GM12878 (cell line): ENCODE measurements around the gene NNMT. TPM values are rescaled to one million over a fixed set of nuclear protein-coding genes. Genes with fewer than 3 reads are reported as not detected.

Experiments used
- ATAC-seq: fragments of 200-7000 bp; cut with Tn5 transposase; 3 replicates; pipeline ENCODE4 v1.9.1; 2020; ENCODE audit warnings: mild to moderate bottlenecking, moderate library complexity
- BruUV-seq: library from RNA; stranded (reverse); fragments of 400-500 nt; replicated peaks from 2 replicates; lab custom pipeline; 2021; lab: Mats Ljungman, UMichigan
- CTCF ChIA-PET: fragments of 300-600 bp; sonication (Branson Sonifier 250); formaldehyde crosslinking; extraction: SDS; loops from one replicate; lab custom pipeline; 2021; ENCODE audit warnings: inconsistent platforms; lab: Yijun Ruan, JAX
- POLR2A ChIA-PET: fragments of 350-600 bp; formaldehyde crosslinking; extraction: SDS; loops from one replicate; lab custom pipeline; 2021; ENCODE audit warnings: inconsistent platforms; lab: Charles Lee
- RAD21 ChIA-PET: fragments of 300-600 bp; sonication (Branson Sonifier 250); formaldehyde crosslinking; loops from one replicate; lab custom pipeline; 2023; ENCODE audit warnings: antibody characterized with exemption; ENCODE audit not compliant: unreplicated experiment; lab: Charles Lee
- SMC1A ChIA-PET: fragments of 300-600 bp; sonication (Branson Sonifier 250); formaldehyde crosslinking; loops from one replicate; lab custom pipeline; 2023; ENCODE audit not compliant: unreplicated experiment, uncharacterized antibody; lab: Charles Lee
- DNase-seq: peaks from one replicate; pipeline ENCODE4 v3.0.0-alpha.2; 2011; ENCODE audit warnings: low read depth, low spot score
- FAIRE-seq: peaks from 3 replicates; lab custom pipeline; 2011; peaks lifted over from hg19 to GRCh38; lab: Jason Lieb, UNC
- H2AFZ ChIP-seq: 2 replicates; pipeline ENCODE4 v1.6.0; 2011; ENCODE audit warnings: low read depth, low read length, control low read depth; ENCODE audit not compliant: control insufficient read depth
- H3K27ac ChIP-seq: 2 replicates; pipeline ENCODE4 v1.5.1; 2011; ENCODE audit warnings: control low read depth; ENCODE audit not compliant: control insufficient read depth, insufficient read depth
- H3K27me3 ChIP-seq, 2 experiments: replicated peaks in 1 of 2; 2 replicates each; pipeline versions ENCODE4 v1.6.0 to v1.6.1; 2011; ENCODE audit warnings: low read length in 1 of 2; ENCODE audit not compliant: control insufficient read depth in 2 of 2, insufficient read depth in 2 of 2
- H3K36me3 ChIP-seq, 2 experiments: 2 replicates each; pipeline ENCODE4 v1.5.1; 2011; ENCODE audit warnings: low read length in 1 of 2; ENCODE audit not compliant: control insufficient read depth in 2 of 2, insufficient read depth in 2 of 2
- H3K4me1 ChIP-seq: 2 replicates; pipeline ENCODE4 v1.6.1; 2011; ENCODE audit warnings: mild to moderate bottlenecking, low read length, moderate library complexity, mixed read lengths; ENCODE audit not compliant: control insufficient read depth, insufficient read depth
- H3K4me2 ChIP-seq: 2 replicates; pipeline ENCODE4 v1.6.0; 2011; ENCODE audit warnings: control low read depth; ENCODE audit not compliant: control insufficient read depth, insufficient read depth
- H3K4me3 ChIP-seq: fragments of 200-600 bp; sonication (generic); 2 replicates; pipeline ENCODE4 v1.5.1; 2016
- H3K79me2 ChIP-seq: 2 replicates; pipeline ENCODE4 v1.6.0; 2011; ENCODE audit warnings: low read length; ENCODE audit not compliant: control insufficient read depth, insufficient read depth
- H3K9ac ChIP-seq: 2 replicates; pipeline ENCODE4 v1.8.0; 2011; ENCODE audit warnings: low read length, control low read depth, mixed read lengths; ENCODE audit not compliant: control insufficient read depth, insufficient read depth
- H3K9me3 ChIP-seq: replicated peaks from 3 replicates; pipeline ENCODE4 v1.5.1; 2011; ENCODE audit warnings: mild to moderate bottlenecking, low read length; ENCODE audit not compliant: control insufficient read depth, insufficient read depth
- H4K20me1 ChIP-seq: 2 replicates; pipeline ENCODE4 v1.6.0; 2011; ENCODE audit not compliant: control insufficient read depth, insufficient read depth
- BRCA1 ChIP-seq: IDR thresholded peaks from 2 replicates; pipeline ENCODE4 v1.6.1; 2011; ENCODE audit warnings: low read depth, low read length, improper control_type of control experiment
- CREB1 ChIP-seq: IDR thresholded peaks from 2 replicates; pipeline ENCODE4 v1.6.1; 2012; ENCODE audit warnings: low read depth, mild to moderate bottlenecking, inconsistent platforms
- E4F1 ChIP-seq: fragments of 450-650 bp; IDR thresholded peaks from 2 replicates; pipeline ENCODE4 v1.6.1; 2018; ENCODE audit warnings: borderline replicate concordance, mild to moderate bottlenecking; ENCODE audit not compliant: partially characterized antibody
- EZH2 ChIP-seq: IDR thresholded peaks from 2 replicates; pipeline ENCODE4 v1.6.1; 2012; ENCODE audit warnings: low read depth, mild to moderate bottlenecking, control low read depth, inconsistent platforms, low read length, borderline replicate concordance; ENCODE audit not compliant: control insufficient read depth
- HDAC6 ChIP-seq: fragments of 200-600 bp; sonication (generic); IDR thresholded peaks from one replicate; pipeline ENCODE4 v1.8.0; 2017; ENCODE audit warnings: antibody characterized with exemption; ENCODE audit not compliant: unreplicated experiment
- IRF3 ChIP-seq: fragments of 450-650 bp; IDR thresholded peaks from 2 replicates; pipeline ENCODE4 v1.6.1; 2014; ENCODE audit warnings: mild to moderate bottlenecking
- IRF4 ChIP-seq: IDR thresholded peaks from 2 replicates; pipeline ENCODE4 v1.6.1; 2011; ENCODE audit warnings: low read depth, low read length
- PAX5 ChIP-seq: IDR thresholded peaks from 2 replicates; pipeline ENCODE4 v1.6.1; 2011; ENCODE audit warnings: low read depth, low read length, borderline replicate concordance
- RB1 ChIP-seq: fragments of 450-650 bp; formaldehyde crosslinking; IDR thresholded peaks from 2 replicates; pipeline ENCODE4 v1.6.1; 2017; ENCODE audit warnings: mild to moderate bottlenecking, borderline replicate concordance
- RCOR1 ChIP-seq: conservative IDR thresholded peaks from 2 replicates; pipeline ENCODE4 v1.6.1; 2012; ENCODE audit warnings: low read depth, low read length, improper control_type of control experiment
- ZBTB33 ChIP-seq: fragments of 450-650 bp; IDR thresholded peaks from 2 replicates; pipeline ENCODE4 v1.6.1; 2017; ENCODE audit warnings: mild to moderate bottlenecking
- ZNF687 ChIP-seq: fragments of 450-650 bp; IDR thresholded peaks from 2 replicates; pipeline ENCODE4 v1.6.1; 2017; ENCODE audit warnings: mild to moderate bottlenecking, moderate library complexity
- ZSCAN29 ChIP-seq: fragments of 450-650 bp; IDR thresholded peaks from 2 replicates; pipeline ENCODE4 v1.6.1; 2017; ENCODE audit warnings: mild to moderate bottlenecking, moderate library complexity
- WGBS: methylation state at CpG from one replicate; pipeline ENCODE4 v1.1.6; 2016; ENCODE audit warnings: low lambda C conversion rate; ENCODE audit not compliant: insufficient replicate concordance, insufficient coverage; ENCODE audit errors: missing lambda C conversion rate; 5-methylcytosine and 5-hydroxymethylcytosine counted together
- in situ Hi-C: fragments of 300-500 bp; cut with MboI; formaldehyde crosslinking; loops from 9 replicates; pipeline ENCODE4 v1.14.3; 2018; ENCODE audit warnings: mixed read lengths
- intact Hi-C: fragments of 100-400 bp; cut with micrococcal nuclease; formaldehyde crosslinking; loops from one replicate; pipeline ENCODE4 v1.14.2; 2022; ENCODE audit not compliant: unreplicated experiment
- polyA plus RNA-seq, 11 experiments: library from polyadenylated mRNA; depleted of rRNA in 4 of 11; unstranded in 6 of 11; stranded (reverse) in 5 of 11; fragments of >200 nt; fragmentation: Nextera tagmentation in 4 of 11; fragmentation: Illumina TruSeq in 1 of 11; extraction: Ambion mirVana in 4 of 11; extraction: Trizol in 1 of 11; gene quantifications; 1 replicate in 1 of 11; 2 replicates in 10 of 11; pipeline versions ENCODE4 v1.2.1 to v1.2.3, GENCODE V29; 2011 to 2016; ENCODE audit warnings: inconsistent platforms in 2 of 11, missing spikeins in 2 of 11, low read depth in 1 of 11
- total RNA-seq, 4 experiments: library from RNA; depleted of rRNA in 3 of 4; stranded (reverse); fragments of >200 nt in 3 of 4; fragmentation: Illumina TruSeq in 1 of 4; extraction: Trizol in 1 of 4; gene quantifications; 2 replicates each; pipeline versions ENCODE4 v1.2.1 to v1.2.3, GENCODE V29; 2013 to 2021

The NNMT gene
- total and polyA plus RNA-seq, 10 of the 15 experiments (the other 5 are each of a cell fraction or from before 2014, with no cell fraction given) = 0.46 TPM; not detected in 9

GRCh38 chr11:114353443-114353842, 57.2 kb downstream of the NNMT start:
- no TSS peak for BruUV-seq
- WGBS = 76% methylated on average over 3 of the region's 3 CpGs
- intact Hi-C loops = no loop called here
- Histone ChIP-seq H3K4me3 (no peak overlapping the region), H3K9me3 (no peaks in the 10 kb centered on the region), H3K9ac (no peak overlapping the region), H3K4me2 (no peak overlapping the region), H3K4me1 (no peaks in the 10 kb centered on the region), H2AFZ (no peak overlapping the region), H3K36me3 (no peaks in the 10 kb centered on the region), H3K27me3 (peaks cover 2% of the 10 kb centered on the region in 2 experiments; a peak in 2 of 4 replicates), H3K79me2 (no peaks in the 10 kb centered on the region), H3K27ac (no peak overlapping the region), H4K20me1 (no peaks in the 10 kb centered on the region)
- ChIA-PET SMC1A (no interaction called here), RAD21 (no interaction called here), POLR2A (no interaction called here), CTCF (no interaction called here)
- in situ Hi-C loops = no loop called here
- no peak for DNase-seq
- ATAC-seq = no peak
- no peak for FAIRE-seq
- TF ChIP-seq ZNF687 (no peak), PAX5 (no peak), IRF3 (no peak), RCOR1 (no peak), ZBTB33 (no peak), ZSCAN29 (no peak), IRF4 (no peak), CREB1 (no peak), RB1 (no peak), EZH2 (no peak), BRCA1 (no peak), HDAC6 (no peak), E4F1 (no peak)
